Smooth muscle cell (in vitro differentiated cells): ENCODE measurements around the gene MYO16. TPM values are rescaled to one million over a fixed set of nuclear protein-coding genes. Genes with fewer than 3 reads are reported as not detected.

Experiments used
- DNase-seq: peaks from one replicate; lab custom pipeline; 2025; ENCODE audit not compliant: unreplicated experiment; lab: John Stamatoyannopoulos, UW
- H2AFZ ChIP-seq: fragments of 200-600 bp; sonication (generic); 2 replicates; pipeline ENCODE4 v1.6.0; 2016; ENCODE audit warnings: antibody characterized with exemption, low read depth, mild to moderate bottlenecking
- H3F3A ChIP-seq: fragments of 200-600 bp; sonication (generic); 2 replicates; pipeline ENCODE4 v1.6.0; 2017; ENCODE audit warnings: antibody characterized with exemption, low read depth
- H3K27ac ChIP-seq: fragments of 200-600 bp; sonication (generic); 2 replicates; pipeline ENCODE4 v1.5.1; 2016; ENCODE audit warnings: low read depth, mild to moderate bottlenecking
- H3K27me3 ChIP-seq: fragments of 200-600 bp; sonication (generic); 2 replicates; pipeline ENCODE4 v1.6.1; 2016; ENCODE audit warnings: low read depth, mild to moderate bottlenecking
- H3K36me3 ChIP-seq: fragments of 200-600 bp; sonication (generic); 2 replicates; pipeline ENCODE4 v1.5.1; 2016; ENCODE audit warnings: low read depth
- H3K4me1 ChIP-seq: fragments of 200-600 bp; sonication (generic); 2 replicates; pipeline ENCODE4 v1.5.1; 2016; ENCODE audit warnings: low read depth
- H3K4me2 ChIP-seq: fragments of 200-600 bp; sonication (generic); 2 replicates; pipeline ENCODE4 v1.6.0; 2016; ENCODE audit warnings: mild to moderate bottlenecking
- H3K4me3 ChIP-seq: fragments of 200-600 bp; sonication (generic); 2 replicates; pipeline ENCODE4 v1.5.1; 2016; ENCODE audit warnings: mild to moderate bottlenecking
- H3K79me2 ChIP-seq: fragments of 200-600 bp; sonication (generic); 2 replicates; pipeline ENCODE4 v1.6.0; 2016; ENCODE audit warnings: low read depth, mild to moderate bottlenecking
- H3K9ac ChIP-seq: fragments of 200-600 bp; sonication (generic); 2 replicates; pipeline ENCODE4 v1.6.0; 2016; ENCODE audit warnings: low read depth
- H3K9me3 ChIP-seq: fragments of 200-600 bp; sonication (generic); replicated peaks from 2 replicates; pipeline ENCODE4 v1.5.1; 2016; ENCODE audit warnings: low read depth
- H4K20me1 ChIP-seq: fragments of 200-600 bp; sonication (generic); 2 replicates; pipeline ENCODE4 v1.6.0; 2016; ENCODE audit warnings: low read depth
- CTCF ChIP-seq: fragments of 200-600 bp; sonication (generic); IDR thresholded peaks from 2 replicates; pipeline ENCODE4 v1.5.1; 2017; ENCODE audit warnings: borderline replicate concordance, mild to moderate bottlenecking, antibody characterized with exemption; ENCODE audit not compliant: insufficient read depth, poor library complexity, severe bottlenecking
- WGBS: methylation state at CpG from one replicate; pipeline ENCODE4 v1.1.7; 2016; ENCODE audit warnings: low lambda C conversion rate; 5-methylcytosine and 5-hydroxymethylcytosine counted together
- polyA plus RNA-seq: library from polyadenylated mRNA; unstranded; fragments of >200 nt; fragmentation: Nextera tagmentation; extraction: Ambion mirVana; gene quantifications from 2 replicates; pipeline ENCODE4 v1.2.1, GENCODE V29; 2016
- total RNA-seq: library from RNA; depleted of rRNA; stranded (reverse); fragments of >200 nt; gene quantifications from 2 replicates; pipeline ENCODE4 v1.2.3, GENCODE V29; 2014

The MYO16 gene
- total and polyA plus RNA-seq, 2 experiments from 2014 or later, result not detected

GRCh38 chr13:109160887-109161669 is 531.7 kb downstream of the MYO16 start:
- H3K4me3 ChIP-seq, result no peak overlapping the region
- TF ChIP-seq CTCF, result no peak
- H3K36me3 ChIP-seq, result no peaks in the 10 kb centered on the region
- no peak for DNase-seq
- no peaks in the 10 kb centered on the region for H4K20me1 ChIP-seq
- no peaks in the 10 kb centered on the region for H3F3A ChIP-seq
- H3K27me3 ChIP-seq, result no peaks in the 10 kb centered on the region
- no peak overlapping the region for H3K4me2 ChIP-seq
- H3K9me3 ChIP-seq, result no peaks in the 10 kb centered on the region
- no peak overlapping the region for H2AFZ ChIP-seq
- H3K27ac ChIP-seq, result no peak overlapping the region
- H3K79me2 ChIP-seq, result no peaks in the 10 kb centered on the region
- H3K9ac ChIP-seq, result no peak overlapping the region
- peaks cover 12% of the 10 kb centered on the region for H3K4me1 ChIP-seq
- 84% methylated on average over 11 of the region's 11 CpGs for WGBS

GRCh38 chr13:109162248-109163036 is 533.0 kb downstream of the MYO16 start:
- 86% methylated on average over 7 of the region's 7 CpGs for WGBS
- H3K9ac ChIP-seq, result no peak overlapping the region
- H3K79me2 ChIP-seq, result no peaks in the 10 kb centered on the region
- H3K4me3 ChIP-seq, result no peak overlapping the region
- no peak overlapping the region for H2AFZ ChIP-seq
- no peaks in the 10 kb centered on the region for H3F3A ChIP-seq
- no peaks in the 10 kb centered on the region for H3K36me3 ChIP-seq
- peaks cover 2% of the 10 kb centered on the region for H3K4me1 ChIP-seq
- H3K4me2 ChIP-seq, result no peak overlapping the region
- no peaks in the 10 kb centered on the region for H3K27me3 ChIP-seq
- H4K20me1 ChIP-seq, result no peaks in the 10 kb centered on the region
- DNase-seq, result no peak
- TF ChIP-seq CTCF, result no peak
- H3K9me3 ChIP-seq, result no peaks in the 10 kb centered on the region
- H3K27ac ChIP-seq, result no peak overlapping the region

- no peak overlapping the region for H3K9ac ChIP-seq
- H3K4me2 ChIP-seq, result no peak overlapping the region
- WGBS, result 87% methylated on average over 6 of the region's 6 CpGs
- TF ChIP-seq CTCF, result no peak
- H3K27me3 ChIP-seq, result no peaks in the 10 kb centered on the region
- H2AFZ ChIP-seq, result no peak overlapping the region
- H4K20me1 ChIP-seq, result no peaks in the 10 kb centered on the region
- H3K27ac ChIP-seq, result no peak overlapping the region
- H3F3A ChIP-seq, result no peaks in the 10 kb centered on the region
- H3K79me2 ChIP-seq, result no peaks in the 10 kb centered on the region
- no peak overlapping the region for H3K4me3 ChIP-seq
- no peaks in the 10 kb centered on the region for H3K36me3 ChIP-seq
- no peaks in the 10 kb centered on the region for H3K9me3 ChIP-seq
- no peaks in the 10 kb centered on the region for H3K4me1 ChIP-seq
- DNase-seq, result no peak
These were observed 533.6 kb downstream of the MYO16 start for GRCh38 chr13:109163037-109163379.
